H1 (cell line): ENCODE results near the gene KIAA0513. TPM values are rescaled to one million over a fixed set of nuclear protein-coding genes. Genes with fewer than 3 reads are reported as not detected.

Source experiments
- CTCF ChIA-PET: fragments of 300-600 bp; sonication (Branson Sonifier 250); formaldehyde crosslinking; loops from one replicate; lab custom pipeline; 2021; ENCODE audit not compliant: partially characterized antibody; lab: Charles Lee
- POLR2A ChIA-PET: fragments of 300-600 bp; sonication (Branson Sonifier 250); formaldehyde crosslinking; loops from one replicate; lab custom pipeline; 2021; ENCODE audit warnings: inconsistent platforms; ENCODE audit not compliant: partially characterized antibody; lab: Charles Lee
- DNase-seq, 2 experiments: peaks; one replicate each; pipeline versions ENCODE4 v3.0.0 to v3.0.0-alpha.2; 2010 to 2022; ENCODE audit warnings: low spot score in 2 of 2, low read depth in 1 of 2, mixed read lengths in 1 of 2
- FAIRE-seq: peaks from 2 replicates; lab custom pipeline; 2011; peaks lifted over from hg19 to GRCh38; lab: Jason Lieb, UNC
- H2AFZ ChIP-seq: 2 replicates; pipeline ENCODE4 v1.8.1; 2012; ENCODE audit warnings: low read length, inconsistent platforms
- H2AK5ac ChIP-seq: 2 replicates; pipeline ENCODE4 v1.6.1; 2013; ENCODE audit warnings: low read depth, low read length
- H2BK120ac ChIP-seq: replicated peaks from 2 replicates; pipeline ENCODE3; 2013; ENCODE audit warnings: low read depth, low read length, inconsistent platforms
- H2BK12ac ChIP-seq: 2 replicates; pipeline ENCODE4 v1.6.1; 2013; ENCODE audit warnings: low read depth, low read length
- H2BK15ac ChIP-seq: 2 replicates; pipeline ENCODE4 v1.6.1; 2013; ENCODE audit warnings: low read length
- H2BK20ac ChIP-seq: 2 replicates; pipeline ENCODE4 v1.6.1; 2013; ENCODE audit warnings: low read length
- H2BK5ac ChIP-seq: 2 replicates; pipeline ENCODE4 v1.6.1; 2013; ENCODE audit warnings: low read depth, low read length
- H3K14ac ChIP-seq: 2 replicates; pipeline ENCODE4 v1.6.1; 2013; ENCODE audit warnings: inconsistent platforms; ENCODE audit not compliant: insufficient read length
- H3K18ac ChIP-seq: 2 replicates; pipeline ENCODE4 v1.6.1; 2013; ENCODE audit warnings: low read length; ENCODE audit errors: extremely low read depth
- H3K23ac ChIP-seq: 2 replicates; pipeline ENCODE4 v1.6.1; 2013; ENCODE audit warnings: inconsistent platforms; ENCODE audit not compliant: insufficient read length
- H3K23me2 ChIP-seq: 2 replicates; pipeline ENCODE4 v1.6.1; 2013; ENCODE audit warnings: low read depth, low read length
- H3K27ac ChIP-seq: 2 replicates; pipeline ENCODE4 v1.6.1; 2011; ENCODE audit warnings: low read depth, low read length, inconsistent platforms
- H3K27me3 ChIP-seq, 4 experiments: replicated peaks in 1 of 4; 1 replicate in 1 of 4; 2 replicates in 3 of 4; pipeline versions ENCODE4 v1.6.1 to v1.8.1; 2011 to 2013; ENCODE audit warnings: low read length in 3 of 4, mild to moderate bottlenecking in 3 of 4, inconsistent platforms in 2 of 4, mixed read lengths in 2 of 4, moderate library complexity in 1 of 4; ENCODE audit not compliant: control insufficient read depth in 3 of 4, insufficient read depth in 3 of 4; ENCODE audit errors: extremely low read depth in 1 of 4
- H3K36me3 ChIP-seq, 4 experiments: 2 replicates each; pipeline versions ENCODE4 v1.6.1 to v1.8.1; 2011 to 2013; ENCODE audit warnings: mild to moderate bottlenecking in 4 of 4, low read length in 3 of 4, moderate library complexity in 2 of 4, control low read depth in 1 of 4, inconsistent platforms in 1 of 4; ENCODE audit not compliant: insufficient read depth in 4 of 4, control insufficient read depth in 2 of 4
- H3K4ac ChIP-seq: replicated peaks from 2 replicates; pipeline ENCODE3; 2013; ENCODE audit warnings: low read length, low read depth, mixed read lengths, inconsistent platforms; ENCODE audit not compliant: insufficient read length
- H3K4me1 ChIP-seq, 4 experiments: replicated peaks in 1 of 4; 1 replicate in 1 of 4; 2 replicates in 3 of 4; pipeline versions ENCODE4 v1.6.1 to v1.8.1; 2011 to 2013; ENCODE audit warnings: low read length in 3 of 4, inconsistent platforms in 2 of 4, mixed read lengths in 1 of 4; ENCODE audit not compliant: insufficient read depth in 4 of 4, control insufficient read depth in 3 of 4
- H3K4me2 ChIP-seq, 2 experiments: 2 replicates each; pipeline versions ENCODE4 v1.6.1 to v1.8.1; 2011 to 2013; ENCODE audit warnings: low read depth in 2 of 2, low read length in 2 of 2, control low read depth in 1 of 2, inconsistent platforms in 1 of 2, mild to moderate bottlenecking in 1 of 2; ENCODE audit not compliant: insufficient read depth in 1 of 2
- H3K4me3 ChIP-seq, 4 experiments: fragments of 200-600, 300-600 bp in 1 of 4; sonication (generic), shearing (Covaris generic), sonication (Bioruptor Twin) in 1 of 4; 2 replicates each; pipeline versions ENCODE4 v1.5.1 to v1.8.1; 2011 to 2016; ENCODE audit warnings: low read length in 4 of 4, low read depth in 3 of 4, control low read depth in 2 of 4, inconsistent platforms in 2 of 4, mild to moderate bottlenecking in 2 of 4, mixed read lengths in 1 of 4, moderate library complexity in 1 of 4; ENCODE audit not compliant: insufficient read depth in 2 of 4; ENCODE audit errors: extremely low read depth in 1 of 4
- H3K56ac ChIP-seq: replicated peaks from 2 replicates; pipeline ENCODE3; 2013; ENCODE audit warnings: low read depth, mild to moderate bottlenecking, mixed read lengths, low read length, inconsistent platforms; ENCODE audit not compliant: insufficient read length
- H3K79me1 ChIP-seq: 2 replicates; pipeline ENCODE4 v1.6.1; 2013; ENCODE audit warnings: low read depth, low read length, control low read depth
- H3K79me2 ChIP-seq, 2 experiments: 2 replicates each; pipeline versions ENCODE4 v1.6.1 to v1.8.1; 2012 to 2013; ENCODE audit warnings: low read length in 2 of 2, mild to moderate bottlenecking in 2 of 2, inconsistent platforms in 1 of 2; ENCODE audit not compliant: insufficient read depth in 2 of 2, control insufficient read depth in 1 of 2
- H3K9ac ChIP-seq, 4 experiments: replicated peaks in 1 of 4; 1 replicate in 1 of 4; 2 replicates in 3 of 4; pipeline versions ENCODE4 v1.6.1 to v1.8.1; 2011 to 2013; ENCODE audit warnings: low read depth in 3 of 4, low read length in 3 of 4, control low read depth in 2 of 4, mild to moderate bottlenecking in 2 of 4, moderate library complexity in 2 of 4, inconsistent platforms in 1 of 4; ENCODE audit errors: extremely low read depth in 1 of 4
- H3K9me3 ChIP-seq, 2 experiments: 2 replicates each; pipeline versions ENCODE4 v1.6.1 to v1.8.1; 2012 to 2013; ENCODE audit warnings: mild to moderate bottlenecking in 2 of 2, moderate library complexity in 2 of 2, control low read depth in 1 of 2, inconsistent platforms in 1 of 2, low read depth in 1 of 2, low read length in 1 of 2, mixed read lengths in 1 of 2; ENCODE audit not compliant: insufficient read depth in 2 of 2
- H4K20me1 ChIP-seq, 2 experiments: replicated peaks in 1 of 2; 2 replicates each; pipeline versions ENCODE3 to v1.8.1; 2011 to 2013; ENCODE audit warnings: inconsistent platforms in 2 of 2, low read length in 2 of 2, mild to moderate bottlenecking in 1 of 2; ENCODE audit not compliant: insufficient read depth in 2 of 2, control insufficient read depth in 1 of 2
- H4K5ac ChIP-seq: 2 replicates; pipeline ENCODE4 v1.6.1; 2013; ENCODE audit warnings: low read length, low read depth, mixed read lengths, inconsistent platforms; ENCODE audit not compliant: insufficient read length
- H4K8ac ChIP-seq: 2 replicates; pipeline ENCODE4 v1.8.0; 2013; ENCODE audit warnings: mild to moderate bottlenecking, moderate library complexity, low read length, inconsistent platforms; ENCODE audit not compliant: insufficient read depth; ENCODE audit errors: extremely low read depth
- H4K91ac ChIP-seq: replicated peaks from 2 replicates; pipeline ENCODE3; 2013; ENCODE audit warnings: low read length, mixed read lengths, inconsistent platforms; ENCODE audit not compliant: insufficient read length
- HDAC2 ChIP-seq, 2 experiments: fragments of 300-600 bp in 1 of 2; sonication (generic) in 1 of 2; IDR thresholded peaks; 2 replicates each; pipeline ENCODE4 v1.6.1; 2011 to 2012; ENCODE audit warnings: low read depth in 2 of 2, low read length in 2 of 2, mild to moderate bottlenecking in 2 of 2, moderate library complexity in 2 of 2, borderline replicate concordance in 1 of 2, inconsistent platforms in 1 of 2
- KDM4A ChIP-seq: IDR thresholded peaks from one replicate; pipeline ENCODE4 v1.7.1; 2012; ENCODE audit warnings: low read depth, mild to moderate bottlenecking, moderate library complexity, low read length, inconsistent platforms; ENCODE audit not compliant: severe bottlenecking
- MAFK ChIP-seq: IDR thresholded peaks from 2 replicates; pipeline ENCODE4 v1.6.1; 2012; ENCODE audit warnings: low read depth, mild to moderate bottlenecking, improper control_type of control experiment, low read length
- RBBP5 ChIP-seq: IDR thresholded peaks from 2 replicates; pipeline ENCODE4 v1.7.1; 2012; ENCODE audit warnings: low read depth, mild to moderate bottlenecking, inconsistent platforms, low read length, moderate library complexity, borderline replicate concordance
- RNF2 ChIP-seq: fragments of 200-900, 300-1000 bp; sonication (generic); IDR thresholded peaks from 2 replicates; pipeline ENCODE4 v1.7.1; 2016; ENCODE audit warnings: borderline replicate concordance, low read depth, mild to moderate bottlenecking, antibody characterized with exemption, low read length; ENCODE audit not compliant: poor library complexity, severe bottlenecking; ENCODE audit errors: missing control alignments
- TAF1 ChIP-seq: IDR thresholded peaks from 2 replicates; pipeline ENCODE4 v1.6.1; 2011; ENCODE audit warnings: mild to moderate bottlenecking, low read depth, low read length
- TBP ChIP-seq: IDR thresholded peaks from 2 replicates; pipeline ENCODE4 v1.6.1; 2011; ENCODE audit warnings: low read depth, low read length, improper control_type of control experiment
- YY1 ChIP-seq: IDR thresholded peaks from 2 replicates; pipeline ENCODE4 v1.6.1; 2011; ENCODE audit warnings: low read depth, mild to moderate bottlenecking, low read length
- WGBS, 2 experiments: shearing (Covaris generic) in 1 of 2; methylation state at CpG; one replicate each; pipeline versions ENCODE4 v1.1.6 to v1.1.7; 2013 to 2015; ENCODE audit warnings: low lambda C conversion rate in 2 of 2, mixed read lengths in 2 of 2, inconsistent platforms in 1 of 2, low coverage in 1 of 2, missing lambda C conversion rate in 1 of 2; ENCODE audit not compliant: insufficient replicate concordance in 2 of 2, insufficient coverage in 1 of 2, insufficient read length in 1 of 2; ENCODE audit errors: extremely low coverage in 1 of 2, missing lambda C conversion rate in 1 of 2; 5-methylcytosine and 5-hydroxymethylcytosine counted together
- polyA plus RNA-seq, 7 experiments: library from polyadenylated mRNA; depleted of rRNA in 3 of 7; stranded (reverse) in 5 of 7; unstranded in 2 of 7; fragments of >200 nt in 5 of 7; fragments of 200-250 nt in 2 of 7; gene quantifications; 1 replicate in 5 of 7; 2 replicates in 1 of 7; 4 replicates in 1 of 7; pipeline versions ENCODE4 v1.2.1 to v1.2.3, GENCODE V29; 2011 to 2013; ENCODE audit warnings: missing spikeins in 2 of 7, mixed read lengths in 2 of 7
- total RNA-seq: library from RNA; stranded (reverse); fragmentation: NEBNext Ultra II Directional; extraction: Animal tissue kit (Norgen Biotek cat#: 25700); gene quantifications from 2 replicates; pipeline ENCODE4 v1.2.1, GENCODE V29; 2021
- TF ChIP-seq, protein P1 (sequence below): IDR thresholded peaks from 2 replicates; pipeline ENCODE4 v1.6.1; 2012; ENCODE audit warnings: low read length, inconsistent platforms

Gene KIAA0513
- total and polyA plus RNA-seq, 2 of the 8 experiments (the other 6 are each of a cell fraction or from before 2014, with no cell fraction given) = 2.1 to 6.1 TPM

DNA sequence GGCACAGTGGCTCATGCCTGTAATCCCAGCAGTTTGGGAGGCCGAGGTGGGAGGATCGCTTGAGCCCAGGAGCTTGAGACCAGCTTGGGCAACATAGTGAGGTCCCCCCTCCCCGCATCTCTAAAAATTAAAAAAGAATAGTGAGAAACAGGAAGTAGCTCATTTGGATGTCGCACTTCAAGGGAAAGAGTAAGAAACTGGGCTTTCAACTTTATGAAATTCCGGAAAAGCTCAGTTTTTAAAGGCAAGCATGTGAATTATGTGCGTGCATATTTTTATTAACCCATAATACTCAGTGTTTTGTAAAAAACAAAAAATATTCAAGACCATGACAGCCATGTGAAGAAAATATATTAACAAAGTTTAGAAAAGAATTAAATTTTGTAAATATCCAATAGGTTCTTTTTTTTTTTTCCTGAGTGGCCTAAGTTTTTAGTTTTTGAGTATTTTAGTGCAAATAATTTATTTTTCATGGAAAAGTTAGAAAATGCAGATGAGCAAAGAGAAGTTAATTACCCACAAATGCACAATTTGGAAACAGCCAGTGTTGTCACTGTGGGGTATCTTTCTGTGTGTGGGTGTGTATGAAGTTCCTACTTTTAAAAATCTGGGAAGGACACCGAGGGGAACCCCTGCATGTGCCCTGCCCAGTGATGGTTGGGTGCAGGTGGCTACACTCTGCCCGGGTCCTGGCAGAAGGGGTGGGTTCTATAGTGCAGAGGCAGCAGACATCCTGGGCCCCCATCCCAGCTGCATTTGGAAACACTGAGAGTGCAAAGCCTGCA, 44.7 kb downstream of the KIAA0513 start:
- Histone ChIP-seq H3K4me3 (no peak overlapping the region), H2BK120ac (no peak overlapping the region), H3K9me3 (no peaks in the 10 kb centered on the region), H2BK12ac (no peak overlapping the region), H2AFZ (no peak overlapping the region), H3K27me3 (peaks cover 0 to 7% (median 5%) of the 10 kb centered on the region in 4 experiments; a peak in 3 of 7 replicates), H4K8ac (no peak overlapping the region), H3K23me2 (no peaks in the 10 kb centered on the region), H3K56ac (no peak overlapping the region), H4K20me1 (no peaks in the 10 kb centered on the region), H2AK5ac (no peak overlapping the region), H2BK15ac (no peak overlapping the region), H3K36me3 (no peaks in the 10 kb centered on the region; a peak in 1 of 8 replicates), H4K91ac (no peak overlapping the region), H3K27ac (no peak overlapping the region), H3K18ac (no peak overlapping the region), H3K4ac (no peak overlapping the region), H3K4me2 (no peak overlapping the region), H3K4me1 (peaks cover 0 to 8% (median 4%) of the 10 kb centered on the region in 4 experiments; a peak in 5 of 7 replicates), H2BK20ac (no peak overlapping the region), H3K79me2 (no peaks in the 10 kb centered on the region), H4K5ac (no peak overlapping the region), H3K23ac (no peak overlapping the region), H3K14ac (no peak overlapping the region), H3K79me1 (no peaks in the 10 kb centered on the region), H3K9ac (no peak overlapping the region), H2BK5ac (no peak overlapping the region)
- FAIRE-seq (no peak), DNase-seq (no peak)
- 92% methylated on average over 8 of the region's 8 CpGs; no CpG with 5 or more reads in 1 of the 2 experiments for WGBS, 2 experiments
- POLR2A ChIA-PET = no interaction called here
- CTCF ChIA-PET = interaction anchor here (0.6 to 3.1 kb wide), 5 partner anchors 14 to 908 kb away, joined by 3 to 22 read pairs (median 3); partner anchors contain the start of gene CIBAR2
- TF ChIP-seq KDM4A (no peak), TBP (no peak), TAF1 (no peak), YY1 (no peak), RNF2 (no peak), RBBP5 (no peak), HDAC2 (IDR thresholded peaks at IDR 0.05; ENCODE audit: borderline replicate concordance in 1 of 2, low read depth in 2 of 2, low read length in 2 of 2) (no peak), MAFK (no peak)
- TF ChIP-seq, protein P1, sequence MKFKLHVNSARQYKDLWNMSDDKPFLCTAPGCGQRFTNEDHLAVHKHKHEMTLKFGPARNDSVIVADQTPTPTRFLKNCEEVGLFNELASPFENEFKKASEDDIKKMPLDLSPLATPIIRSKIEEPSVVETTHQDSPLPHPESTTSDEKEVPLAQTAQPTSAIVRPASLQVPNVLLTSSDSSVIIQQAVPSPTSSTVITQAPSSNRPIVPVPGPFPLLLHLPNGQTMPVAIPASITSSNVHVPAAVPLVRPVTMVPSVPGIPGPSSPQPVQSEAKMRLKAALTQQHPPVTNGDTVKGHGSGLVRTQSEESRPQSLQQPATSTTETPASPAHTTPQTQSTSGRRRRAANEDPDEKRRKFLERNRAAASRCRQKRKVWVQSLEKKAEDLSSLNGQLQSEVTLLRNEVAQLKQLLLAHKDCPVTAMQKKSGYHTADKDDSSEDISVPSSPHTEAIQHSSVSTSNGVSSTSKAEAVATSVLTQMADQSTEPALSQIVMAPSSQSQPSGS = no peak
